Adrenal gland (tissue), 12 donors: ENCODE data around the gene HS3ST3A1. TPM values are rescaled to one million over a fixed set of nuclear protein-coding genes. Genes with fewer than 3 reads are reported as not detected.

Experiments
- DNase-seq, 7 donors: peaks; one replicate each; pipeline ENCODE4 v3.0.0-alpha.2; 2019 to 2020
- H3K27ac ChIP-seq, 5 donors: fragments of 200-600 bp; sonication (generic) in 4 of 5; 1 replicate in 3 of 5; 2 replicates in 2 of 5; pipeline versions ENCODE4 v1.5.1 to v1.8.0; 2016 to 2020; ENCODE audit warnings: mild to moderate bottlenecking in 1 of 5
- H3K27me3 ChIP-seq: fragments of 200-600 bp; 2 replicates; pipeline ENCODE4 v1.8.0; 2021
- H3K36me3 ChIP-seq, 2 donors: fragments of 200-600 bp; replicated peaks in 1 of 2; 1 replicate in 1 of 2; 2 replicates in 1 of 2; pipeline versions ENCODE4 v1.5.1 to v1.8.0; 2018 to 2022
- H3K4me1 ChIP-seq, 2 donors: fragments of 200-600 bp; replicated peaks in 1 of 2; 1 replicate in 1 of 2; 2 replicates in 1 of 2; pipeline versions ENCODE4 v1.5.1 to v1.8.0; 2018 to 2021
- H3K4me3 ChIP-seq, 4 donors: fragments of 200-600 bp; sonication (generic) in 3 of 4; one replicate each; pipeline ENCODE4 v1.5.1; 2016 to 2018
- H3K9me3 ChIP-seq, 3 donors: fragments of 200-600 bp; sonication (generic) in 1 of 3; replicated peaks in 1 of 3; 1 replicate in 2 of 3; 2 replicates in 1 of 3; pipeline versions ENCODE4 v1.5.1 to v1.8.0; 2016 to 2021
- CTCF ChIP-seq, 6 experiments: fragments of 450-650 bp in 4 of 6; fragments of 200-600 bp in 2 of 6; sonication (generic) in 1 of 6; IDR thresholded peaks; 1 replicate in 5 of 6; 2 replicates in 1 of 6; pipeline versions ENCODE4 v1.5.1 to v1.8.0; 2016 to 2021; ENCODE audit warnings: antibody characterized with exemption in 6 of 6, mild to moderate bottlenecking in 2 of 6, moderate library complexity in 1 of 6
- POLR2A ChIP-seq, 2 donors: fragments of 450-650 bp; IDR thresholded peaks; one replicate each; pipeline ENCODE4 v1.6.1; 2017; ENCODE audit warnings: antibody characterized with exemption in 2 of 2, mild to moderate bottlenecking in 2 of 2, moderate library complexity in 1 of 2
- WGBS, 4 donors: extraction: QIAGEN DNeasy Blood & Tissue Kit in 2 of 4; methylation state at CpG; one replicate each; pipeline versions ENCODE4 v1.1.5 to v1.1.7; 2013 to 2017; 5-methylcytosine and 5-hydroxymethylcytosine counted together
- intact Hi-C, 2 donors: fragments of 100-400 bp; cut with DNase I; formaldehyde crosslinking; loops; one replicate each; pipeline versions ENCODE4 v1.14.1 to v1.15.0; 2022 to 2023
- polyA plus RNA-seq, 3 donors: library from polyadenylated mRNA; stranded (reverse); fragments of 200-250 nt in 2 of 3; fragments of 350-450 nt in 1 of 3; fragmentation: Illumina TruSeq in 1 of 3; extraction: RNeasy Lipid Tissue Mini Kit (QIAGEN cat#74804) in 1 of 3; gene quantifications; one replicate each; pipeline ENCODE4 v1.2.3, GENCODE V29; 2013 to 2014
- total RNA-seq, 9 donors: library from RNA; depleted of rRNA in 4 of 9; stranded (reverse); fragments of >200 nt in 4 of 9; fragments of 120-200 nt in 1 of 9; fragmentation: NEBNext Ultra II Directional in 1 of 9; extraction: Animal tissue kit (Norgen Biotek cat#: 25700) in 1 of 9; gene quantifications; one replicate each; pipeline versions ENCODE4 v1.1.0 to v1.2.4, GENCODE V29; 2013 to 2023
- donor health status: healthy with polysubstance abuse.
- donor health status: Bipolar disorder and iron deficiency.
- donor health status: DM: yes; HTN: yes; CAD: no.
- donor health status: DM: no; HTN: no; CAD: no.
- donor health status: DM: no; HTN: no; CAD: no.
- donor health status: DM: yes; HTN: yes; CAD: no.

HS3ST3A1 gene
- total and polyA plus RNA-seq, 12 donors, result 0.09 to 22.7 (median 4.0) TPM

GRCh38 chr17:13569398-13570123 lies 32.2 kb downstream of the HS3ST3A1 start:
- no peak for TF ChIP-seq CTCF (IDR thresholded peaks at IDR 0.05)
- TF ChIP-seq POLR2A (IDR thresholded peaks at IDR 0.05), result no peak
- H3K4me1 ChIP-seq, result no peaks in the 10 kb centered on the region
- H3K9me3 ChIP-seq, result no peaks in the 10 kb centered on the region
- intact Hi-C loops, result no loop called here
- peak in 4 of 7 donors; percentile 12 to 37 (median 20) for DNase-seq
- H3K36me3 ChIP-seq, result no peaks in the 10 kb centered on the region
- no peaks in the 10 kb centered on the region for H3K27me3 ChIP-seq
- no peak overlapping the region for H3K4me3 ChIP-seq
- 32 to 45% (median 36%) methylated on average over 7 of the region's 7 CpGs for whole genome bisulfite sequencing, 4 donors
- no peak overlapping the region for H3K27ac ChIP-seq

GRCh38 chr17:13568582-13569397 lies 32.9 kb downstream of the HS3ST3A1 start:
- 58 to 70% (median 66%) methylated on average over 7 of the region's 7 CpGs for WGBS, 4 donors
- Histone ChIP-seq H3K27ac (no peak overlapping the region), H3K4me1 (no peaks in the 10 kb centered on the region), H3K27me3 (no peaks in the 10 kb centered on the region), H3K36me3 (no peaks in the 10 kb centered on the region), H3K9me3 (no peaks in the 10 kb centered on the region), H3K4me3 (no peak overlapping the region)
- TF ChIP-seq CTCF (IDR thresholded peaks at IDR 0.05) (no peak), POLR2A (IDR thresholded peaks at IDR 0.05) (no peak)
- no peak for DNase-seq
- intact Hi-C loops, result no loop called here

GRCh38 chr17:13563866-13564265 lies 37.9 kb downstream of the HS3ST3A1 start:
- no peak overlapping the region for H3K4me3 ChIP-seq
- no peaks in the 10 kb centered on the region for H3K9me3 ChIP-seq
- no peaks in the 10 kb centered on the region for H3K27me3 ChIP-seq
- H3K4me1 ChIP-seq, result no peaks in the 10 kb centered on the region
- no peak for DNase-seq
- WGBS, 4 donors, result 59 to 69% (median 61%) methylated on average over 3 of the region's 3 CpGs
- no peak for TF ChIP-seq POLR2A (IDR thresholded peaks at IDR 0.05)
- no peak for TF ChIP-seq CTCF (IDR thresholded peaks at IDR 0.05)
- no peaks in the 10 kb centered on the region for H3K36me3 ChIP-seq
- no peak overlapping the region for H3K27ac ChIP-seq
- intact Hi-C loops, result no loop called here

- H3K27ac ChIP-seq, result peak overlapping the region in 1 of 5 donors; percentile 49
- H3K4me1 ChIP-seq, result no peaks in the 10 kb centered on the region
- WGBS, 4 donors, result 47 to 52% (median 49%) methylated on average over 9 to 13 of the region's 13 CpGs
- H3K9me3 ChIP-seq, result no peaks in the 10 kb centered on the region
- intact Hi-C loops, result no loop called here
- peak in 1 of 2 donors; percentile 28 for TF ChIP-seq POLR2A (IDR thresholded peaks at IDR 0.05)
- no peak for TF ChIP-seq CTCF (IDR thresholded peaks at IDR 0.05)
- no peaks in the 10 kb centered on the region for H3K36me3 ChIP-seq
- H3K4me3 ChIP-seq, result no peak overlapping the region
- DNase-seq, result peak in 5 of 7 donors; percentile 60 to 79 (median 69)
- H3K27me3 ChIP-seq, result no peaks in the 10 kb centered on the region
Measured at GRCh38 chr17:13562271-13562800, 39.4 kb downstream of the HS3ST3A1 start.
